Right cardiac atrium (tissue), 5 donors: ENCODE measurements around the gene FGF14. TPM values are rescaled to one million over a fixed set of nuclear protein-coding genes. Genes with fewer than 3 reads are reported as not detected.
"Not testable (repeated sequence)": the region's sequence is repeated elsewhere in the genome, so short reads cannot be mapped to it uniquely, and the experiment has no call there.

Experiments
- ATAC-seq, 2 donors: fragments of 200-7000 bp; cut with Tn5 transposase; one replicate each; pipeline versions ENCODE4 v1.8.0 to v1.9.1; 2020; ENCODE audit warnings: moderate library complexity in 2 of 2, mild to moderate bottlenecking in 1 of 2
- DNase-seq, 3 donors: peaks; one replicate each; pipeline ENCODE4 v3.0.0-alpha.2; 2020
- H3K27ac ChIP-seq: one replicate; pipeline ENCODE4 v1.5.1; 2013; ENCODE audit warnings: mild to moderate bottlenecking, low read length, control low read depth, moderate library complexity
- H3K27me3 ChIP-seq: one replicate; pipeline ENCODE4 v1.6.1; 2013; ENCODE audit not compliant: control insufficient read depth, insufficient read depth
- H3K4me1 ChIP-seq: one replicate; pipeline ENCODE4 v1.6.1; 2013; ENCODE audit warnings: low read length; ENCODE audit not compliant: control insufficient read depth, insufficient read depth
- H3K4me3 ChIP-seq: one replicate; pipeline ENCODE4 v1.5.1; 2013; ENCODE audit warnings: low read length, control low read depth
- H3K9me3 ChIP-seq: one replicate; pipeline ENCODE4 v1.6.1; 2013; ENCODE audit warnings: low read length; ENCODE audit not compliant: control insufficient read depth
- WGBS: extraction: QIAGEN DNeasy Blood & Tissue Kit; methylation state at CpG from one replicate; pipeline ENCODE4 v1.1.7; 2013; 5-methylcytosine and 5-hydroxymethylcytosine counted together
- intact Hi-C, 4 donors: fragments of 100-400 bp; cut with DNase I; formaldehyde crosslinking; loops; one replicate each; pipeline versions ENCODE4 v1.11.0 to v1.14.0; 2022 to 2023
- polyA plus RNA-seq: library from polyadenylated mRNA; stranded (reverse); fragments of 200-250 nt; gene quantifications from one replicate; pipeline ENCODE4 v1.2.3, GENCODE V29; 2013
- total RNA-seq, 4 donors: library from RNA; stranded (reverse); fragmentation: NEBNext Ultra II Directional; extraction: Animal tissue kit (Norgen Biotek cat#: 25700); gene quantifications; one replicate each; pipeline ENCODE4 v1.2.1, GENCODE V29; 2021
- donor health status: healthy with polysubstance abuse.
- donor health status: DM: no; HTN: yes; CAD: no.
- donor health status: DM: no; HTN: no; CAD: no.
- donor health status: DM: no; HTN: yes; CAD: no; lungs with severe emphysema.
- donor health status: DM: yes; HTN: yes; CAD: no.

Gene FGF14
- total and polyA plus RNA-seq, 5 donors = 0.54 to 4.9 (median 3.0) TPM

DNA sequence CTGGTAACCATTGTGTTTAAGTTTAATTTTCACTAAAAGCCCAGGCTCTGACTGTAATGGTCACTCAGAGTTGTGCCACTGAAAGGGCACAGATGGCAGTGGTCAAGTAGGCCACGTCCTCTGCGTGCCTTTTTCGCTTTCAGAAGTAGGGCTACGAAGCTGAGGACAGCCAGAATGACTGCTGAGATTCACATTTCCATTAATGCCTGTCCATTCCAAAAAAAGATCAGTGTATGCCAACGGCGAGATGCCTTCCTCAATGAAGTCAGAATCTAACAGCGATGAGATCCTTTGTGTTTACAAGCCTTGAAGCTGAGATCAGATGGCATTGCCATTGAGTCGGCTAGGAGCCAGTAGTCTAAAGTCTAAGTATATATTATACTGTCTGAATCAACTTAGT is 311.3 kb downstream of the FGF14 start:
- no peaks in the 10 kb centered on the region for H3K27me3 ChIP-seq
- no peaks in the 10 kb centered on the region for H3K9me3 ChIP-seq
- intact Hi-C loops = loop anchor here in 1 of 4 donors (10.0 kb wide), 1 partner anchor 146 kb away; no protein-coding TSS in a partner anchor
- 81% methylated on average over 8 of the region's 8 CpGs for WGBS
- no peak for ATAC-seq
- H3K4me3 ChIP-seq = no peak overlapping the region
- peaks cover 2% of the 10 kb centered on the region for H3K4me1 ChIP-seq
- no peak for DNase-seq
- no peak overlapping the region for H3K27ac ChIP-seq

DNA sequence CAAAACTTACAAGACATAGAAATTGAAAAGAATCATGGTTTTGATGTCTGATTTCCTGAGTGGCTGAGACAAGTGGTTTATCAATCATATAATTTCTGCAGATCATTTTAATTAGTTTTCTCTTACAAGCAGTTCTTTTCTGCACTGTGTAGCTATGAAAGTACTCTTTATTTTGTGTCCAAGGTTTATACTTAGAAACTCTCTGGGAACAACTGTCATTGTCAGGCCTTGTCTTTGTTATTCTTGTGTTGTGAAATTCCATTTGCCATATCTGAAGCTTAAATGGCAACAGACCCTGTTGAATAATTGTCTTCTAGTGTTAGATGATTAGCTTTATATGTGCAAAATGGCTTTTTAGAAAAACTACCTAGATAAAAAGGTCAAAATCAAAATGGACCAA is 312.1 kb downstream of the FGF14 start:
- no peak overlapping the region for H3K27ac ChIP-seq
- H3K4me3 ChIP-seq = no peak overlapping the region
- no peak for DNase-seq
- no peaks in the 10 kb centered on the region for H3K27me3 ChIP-seq
- no peaks in the 10 kb centered on the region for H3K9me3 ChIP-seq
- H3K4me1 ChIP-seq = peaks cover 2% of the 10 kb centered on the region
- intact Hi-C loops = loop anchor here in 1 of 4 donors (10.0 kb wide), 1 partner anchor 145 kb away; no protein-coding TSS in a partner anchor
- ATAC-seq = peak; percentile 44 to 72

DNA sequence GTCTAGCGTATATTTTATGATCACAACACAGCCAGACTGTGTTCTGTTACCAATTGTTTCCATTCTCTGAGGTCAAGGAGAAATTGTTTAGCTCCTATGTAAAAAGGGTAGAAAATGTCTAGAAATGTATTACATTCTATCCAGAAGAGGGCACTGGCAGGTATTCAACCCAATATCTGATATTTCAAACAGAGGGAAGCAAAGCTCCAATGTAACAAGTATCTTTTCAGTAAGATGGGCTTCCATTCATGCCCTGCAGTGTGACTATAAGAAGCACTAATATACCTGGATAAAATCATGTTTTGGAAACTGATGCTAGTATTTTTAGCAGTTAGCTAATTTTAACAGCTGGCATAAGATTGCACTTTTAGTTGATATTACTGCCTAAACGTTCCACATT is 312.7 kb downstream of the FGF14 start:
- WGBS = 63% methylated on average over 2 of the region's 2 CpGs
- DNase-seq (no peak), ATAC-seq (no peak)
- intact Hi-C loops = no loop called here
- H3K27me3 ChIP-seq = no peaks in the 10 kb centered on the region
- H3K4me1 ChIP-seq = peaks cover 2% of the 10 kb centered on the region
- no peaks in the 10 kb centered on the region for H3K9me3 ChIP-seq
- no peak overlapping the region for H3K4me3 ChIP-seq
- no peak overlapping the region for H3K27ac ChIP-seq

DNA sequence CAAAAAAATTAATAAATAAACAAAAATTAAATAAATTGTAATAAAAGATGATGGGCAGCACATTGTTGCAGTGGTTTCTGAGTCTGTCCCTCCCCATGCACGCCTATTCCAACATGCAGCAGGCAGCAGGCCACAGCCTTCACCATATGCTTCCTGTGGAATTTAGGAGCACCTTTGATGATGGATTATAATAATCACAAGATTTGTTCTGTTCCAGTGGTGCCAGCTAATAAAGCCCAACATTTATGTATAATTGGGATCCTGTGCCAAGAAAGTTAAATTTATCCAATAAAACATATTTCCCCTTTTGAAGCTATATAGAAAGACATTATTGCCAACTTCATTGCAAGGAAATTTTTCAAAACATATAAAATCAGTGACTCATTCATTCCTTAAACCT is 328.6 kb downstream of the FGF14 start:
- H3K4me3 ChIP-seq = no peak overlapping the region
- no peak overlapping the region for H3K27ac ChIP-seq
- no peaks in the 10 kb centered on the region for H3K4me1 ChIP-seq
- no peaks in the 10 kb centered on the region for H3K27me3 ChIP-seq
- no peak for ATAC-seq
- intact Hi-C loops = no loop called here
- WGBS = 57% methylated on average over 1 of the region's 1 CpG
- no peaks in the 10 kb centered on the region for H3K9me3 ChIP-seq
- DNase-seq = no peak

DNA sequence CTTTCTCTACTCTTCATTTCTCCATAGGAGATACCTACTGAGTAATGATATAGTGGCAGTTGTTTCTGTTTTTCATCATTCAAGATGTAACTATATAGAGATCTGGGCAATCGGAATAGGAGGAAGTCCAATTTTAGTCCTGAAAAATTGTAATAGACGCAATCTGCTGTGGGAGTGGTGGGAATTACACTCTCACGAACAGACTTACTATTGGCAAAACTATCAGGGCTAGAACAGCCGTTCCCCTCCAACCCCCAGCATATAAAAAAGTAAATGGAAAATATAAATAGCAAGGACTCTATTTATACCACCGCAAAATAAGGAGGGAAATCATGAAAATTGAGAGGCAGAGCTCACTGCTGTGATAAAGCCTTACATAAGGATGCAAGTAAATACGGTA is 330.1 kb downstream of the FGF14 start:
- H3K27me3 ChIP-seq = no peaks in the 10 kb centered on the region
- H3K9me3 ChIP-seq = no peaks in the 10 kb centered on the region
- intact Hi-C loops = no loop called here
- 80% methylated on average over 6 of the region's 6 CpGs for WGBS
- DNase-seq (no peak), ATAC-seq (no peak)
- H3K4me1 ChIP-seq = no peaks in the 10 kb centered on the region
- no peak overlapping the region for H3K27ac ChIP-seq
- H3K4me3 ChIP-seq = no peak overlapping the region

DNA sequence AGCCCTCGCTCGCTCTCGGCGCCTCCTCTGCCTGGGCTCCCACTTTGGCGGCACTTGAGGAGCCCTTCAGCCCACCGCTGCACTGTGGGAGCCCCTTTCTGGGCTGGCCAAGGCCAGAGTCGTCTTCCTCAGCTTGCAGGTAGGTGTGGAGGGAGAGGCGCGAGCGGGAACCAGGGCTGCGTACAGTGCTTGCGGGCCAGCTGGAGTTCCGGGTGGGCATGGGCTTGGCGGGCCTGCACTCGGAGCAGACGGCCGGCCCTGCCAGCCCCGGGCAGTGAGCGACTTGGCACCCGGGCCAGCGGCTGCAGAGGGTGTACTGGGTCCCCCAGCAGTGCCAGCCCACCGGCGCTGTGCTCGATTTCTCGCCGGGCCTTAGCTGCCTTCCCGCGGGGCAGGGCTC is 333.5 kb downstream of the FGF14 start:
- H3K4me3 ChIP-seq, H3K9me3 ChIP-seq, H3K4me1 ChIP-seq, intact Hi-C loops, H3K27ac ChIP-seq, ATAC-seq, H3K27me3 ChIP-seq: not testable (repeated sequence)
- peak in 1 of 3 donors; percentile 41 for DNase-seq
- 88% methylated on average over 20 of the region's 28 CpGs for WGBS

DNA sequence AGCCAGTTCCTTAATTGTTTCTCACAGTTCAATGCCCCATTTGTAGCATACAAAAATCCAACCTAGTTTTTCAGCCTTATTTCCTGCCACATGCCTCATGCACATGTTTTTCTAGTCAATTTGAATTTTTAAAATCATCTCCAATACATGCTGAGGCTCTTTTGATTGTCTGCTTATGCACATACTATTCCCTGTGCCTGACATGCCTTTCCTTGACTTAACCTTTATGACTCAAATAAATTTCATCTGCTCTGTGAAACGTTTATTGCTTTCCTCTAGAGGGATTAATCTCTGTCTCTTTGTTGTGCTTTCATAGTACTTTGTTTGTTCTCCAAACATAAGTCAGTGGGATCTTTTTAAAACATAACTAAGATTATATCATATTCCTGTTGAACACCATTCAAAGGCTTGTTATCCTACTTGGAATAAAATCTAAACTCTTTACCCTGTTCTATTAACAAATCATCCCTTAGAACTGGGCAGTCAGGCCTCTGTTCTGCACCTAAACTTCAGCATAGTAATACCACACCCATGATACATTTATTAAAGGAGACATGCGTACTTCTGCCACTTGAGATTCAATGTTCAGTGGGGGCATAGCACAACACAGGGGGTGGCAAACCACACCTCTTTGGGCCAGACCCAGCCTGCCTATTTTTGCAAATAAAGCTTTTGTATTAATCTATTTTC is 346.6 kb downstream of the FGF14 start:
- no peak overlapping the region for H3K4me3 ChIP-seq
- H3K27me3 ChIP-seq = no peaks in the 10 kb centered on the region
- H3K4me1 ChIP-seq = no peaks in the 10 kb centered on the region
- WGBS = 52% methylated on average over 2 of the region's 2 CpGs
- no peaks in the 10 kb centered on the region for H3K9me3 ChIP-seq
- no peak overlapping the region for H3K27ac ChIP-seq
- DNase-seq = no peak
- intact Hi-C loops = no loop called here
- no peak for ATAC-seq

DNA sequence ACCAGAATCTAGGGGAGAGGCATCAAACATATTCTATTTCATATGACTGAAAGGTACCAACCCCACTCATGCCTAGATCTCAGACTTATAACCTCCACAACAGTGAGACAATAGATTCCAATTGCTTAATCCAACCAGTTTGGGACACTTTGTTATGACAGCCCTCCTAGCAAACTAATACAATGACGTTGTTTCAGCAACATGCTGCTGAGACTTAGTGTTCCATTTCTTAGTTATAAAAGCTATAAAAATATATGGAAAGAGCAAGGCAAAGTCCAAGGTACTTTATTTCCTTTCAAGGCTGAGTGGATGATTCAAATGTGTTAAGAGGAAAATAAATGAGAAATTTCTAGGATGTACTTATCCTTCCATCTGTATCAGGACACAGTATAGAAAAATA is 352.0 kb downstream of the FGF14 start:
- H3K4me1 ChIP-seq = no peaks in the 10 kb centered on the region
- no peak overlapping the region for H3K27ac ChIP-seq
- H3K27me3 ChIP-seq = no peaks in the 10 kb centered on the region
- WGBS = 77% methylated on average over 1 of the region's 1 CpG
- H3K4me3 ChIP-seq = no peak overlapping the region
- no peak for DNase-seq
- intact Hi-C loops = no loop called here
- no peak for ATAC-seq
- H3K9me3 ChIP-seq = no peaks in the 10 kb centered on the region

DNA sequence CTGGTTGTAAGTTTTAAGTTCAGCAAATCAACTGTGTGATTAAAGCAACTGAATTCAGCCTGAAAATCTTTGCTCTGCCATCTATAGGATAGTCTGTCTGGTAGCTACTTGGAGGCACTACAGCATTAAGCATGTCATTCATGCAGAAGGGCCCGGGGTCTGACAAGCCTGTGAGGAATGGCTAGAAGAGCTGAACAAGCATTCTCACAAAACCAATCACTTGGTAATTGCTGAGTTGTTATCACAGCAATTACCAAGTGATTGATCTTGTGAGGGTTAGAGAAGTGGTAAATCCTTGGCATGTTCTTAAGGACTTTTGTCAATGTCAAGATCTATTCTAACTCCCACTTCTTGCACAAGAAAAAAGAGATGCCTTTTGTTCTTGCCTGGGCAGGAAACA is 356.1 kb downstream of the FGF14 start:
- 34% methylated on average over 1 of the region's 1 CpG for WGBS
- Histone ChIP-seq H3K4me3 (no peak overlapping the region), H3K4me1 (no peaks in the 10 kb centered on the region), H3K27ac (no peak overlapping the region), H3K9me3 (no peaks in the 10 kb centered on the region), H3K27me3 (no peaks in the 10 kb centered on the region)
- intact Hi-C loops = no loop called here
- ATAC-seq = no peak
- no peak for DNase-seq

DNA sequence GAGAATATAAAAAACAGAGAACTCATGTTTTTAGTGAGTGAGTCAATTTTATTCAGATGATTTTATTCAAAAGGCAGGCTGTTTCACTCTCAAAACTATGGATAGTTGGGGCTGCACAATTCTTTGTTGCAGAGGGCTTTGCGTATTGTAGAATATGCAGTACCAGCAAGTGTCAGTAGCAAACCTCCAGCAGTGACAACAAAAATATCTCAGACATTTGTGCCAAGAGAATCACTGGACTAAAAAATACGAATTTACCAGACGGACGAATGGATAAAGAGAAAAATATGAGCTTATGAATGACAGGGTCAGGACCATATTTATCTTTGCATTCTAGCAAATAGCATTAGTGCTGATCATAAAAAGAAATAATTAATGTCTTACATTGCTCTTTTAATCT is 359.1 kb downstream of the FGF14 start:
- Histone ChIP-seq H3K4me1 (no peaks in the 10 kb centered on the region), H3K9me3 (no peaks in the 10 kb centered on the region), H3K27me3 (no peaks in the 10 kb centered on the region), H3K4me3 (no peak overlapping the region), H3K27ac (no peak overlapping the region)
- intact Hi-C loops = no loop called here
- DNase-seq (no peak), ATAC-seq (no peak)
- WGBS = 60% methylated on average over 4 of the region's 4 CpGs

DNA sequence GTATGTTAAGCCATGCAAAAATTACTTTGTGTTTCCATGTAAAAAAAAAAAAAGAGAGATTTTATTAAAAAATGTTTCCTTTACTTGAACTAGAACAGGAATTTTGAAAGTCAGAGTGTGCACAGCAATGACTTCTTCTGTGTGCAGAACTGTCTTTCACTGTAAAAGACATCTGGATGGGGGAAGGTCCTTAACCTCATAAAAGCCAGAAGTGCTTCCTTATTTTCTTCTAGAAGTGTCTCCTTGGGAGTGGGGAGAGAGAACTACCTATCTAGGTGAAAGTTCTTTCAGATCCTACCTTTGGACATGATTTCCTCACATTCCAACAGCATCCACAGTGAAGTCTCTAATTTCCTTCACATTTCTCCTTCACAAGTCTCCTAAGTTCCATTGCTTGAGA is 360.3 kb downstream of the FGF14 start:
- Histone ChIP-seq H3K4me1 (no peaks in the 10 kb centered on the region), H3K9me3 (no peaks in the 10 kb centered on the region), H3K4me3 (no peak overlapping the region), H3K27me3 (no peaks in the 10 kb centered on the region), H3K27ac (no peak overlapping the region)
- intact Hi-C loops = no loop called here
- DNase-seq = no peak
- no peak for ATAC-seq

DNA sequence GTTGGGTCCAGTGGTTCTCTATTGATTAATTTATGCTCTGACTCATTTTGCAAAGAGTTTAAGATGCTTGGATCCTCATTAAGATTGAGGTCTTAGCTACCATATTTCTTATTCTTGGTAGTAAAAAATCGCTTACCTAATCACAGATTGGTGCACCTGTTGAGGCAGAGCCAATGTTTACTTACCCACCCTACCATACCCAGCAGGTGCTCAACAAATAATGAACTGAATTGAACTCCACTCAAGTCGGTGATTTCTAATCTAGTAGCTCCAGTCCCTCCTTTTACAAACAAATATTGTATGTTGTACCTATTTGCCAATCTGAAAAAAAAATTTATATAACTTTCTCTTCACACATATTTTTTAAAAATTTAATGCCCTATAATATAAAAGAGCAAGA is 361.0 kb downstream of the FGF14 start:
- WGBS = 65% methylated on average over 2 of the region's 2 CpGs
- Histone ChIP-seq H3K27me3 (no peaks in the 10 kb centered on the region), H3K27ac (no peak overlapping the region), H3K9me3 (no peaks in the 10 kb centered on the region), H3K4me3 (no peak overlapping the region), H3K4me1 (no peaks in the 10 kb centered on the region)
- no peak for DNase-seq
- no peak for ATAC-seq
- intact Hi-C loops = no loop called here
